H9 (cell line): ENCODE data around the gene ZNF521. TPM values are rescaled to one million over a fixed set of nuclear protein-coding genes. Genes with fewer than 3 reads are reported as not detected.

Experiments used
- DNase-seq: peaks from one replicate; pipeline ENCODE4 v3.0.0-alpha.2; 2017
- H2AFZ ChIP-seq: one replicate; pipeline ENCODE4 v1.6.1; 2013; ENCODE audit warnings: mild to moderate bottlenecking, low read length, control low read depth, moderate library complexity
- H2AK5ac ChIP-seq: 2 replicates; pipeline ENCODE4 v1.6.1; 2013; ENCODE audit warnings: low read length, control low read depth, mixed read lengths; ENCODE audit not compliant: insufficient read length
- H2BK120ac ChIP-seq: one replicate; pipeline ENCODE4 v1.6.1; 2013; ENCODE audit warnings: low read depth, mild to moderate bottlenecking, low read length, control low read depth, inconsistent platforms; ENCODE audit not compliant: poor library complexity, severe bottlenecking
- H2BK12ac ChIP-seq: 2 replicates; pipeline ENCODE4 v1.6.1; 2013; ENCODE audit warnings: low read length, control low read depth, mixed read lengths, low read depth; ENCODE audit not compliant: insufficient read length
- H2BK15ac ChIP-seq: 2 replicates; pipeline ENCODE4 v1.6.1; 2013; ENCODE audit warnings: low read depth, low read length, control low read depth
- H2BK20ac ChIP-seq: one replicate; pipeline ENCODE4 v1.6.1; 2013; ENCODE audit warnings: low read depth, mild to moderate bottlenecking, low read length, control low read depth, inconsistent platforms; ENCODE audit not compliant: poor library complexity, severe bottlenecking
- H2BK5ac ChIP-seq: 2 replicates; pipeline ENCODE4 v1.6.1; 2013; ENCODE audit warnings: low read length, control low read depth, mixed read lengths; ENCODE audit not compliant: insufficient read length
- H3K14ac ChIP-seq: 2 replicates; pipeline ENCODE4 v1.6.1; 2013; ENCODE audit warnings: low read length, control low read depth; ENCODE audit not compliant: insufficient read depth
- H3K18ac ChIP-seq: 2 replicates; pipeline ENCODE4 v1.6.1; 2013; ENCODE audit warnings: low read depth, mild to moderate bottlenecking, mixed read lengths, low read length, control low read depth; ENCODE audit not compliant: insufficient read length
- H3K23ac ChIP-seq: 2 replicates; pipeline ENCODE4 v1.6.1; 2013; ENCODE audit warnings: low read length, control low read depth, mixed read lengths, low read depth; ENCODE audit not compliant: insufficient read length
- H3K23me2 ChIP-seq: 2 replicates; pipeline ENCODE4 v1.6.1; 2013; ENCODE audit warnings: low read depth, mild to moderate bottlenecking, mixed read lengths, low read length, control low read depth; ENCODE audit not compliant: insufficient read length, poor library complexity, severe bottlenecking
- H3K27ac ChIP-seq: 2 replicates; pipeline ENCODE4 v1.5.1; 2013; ENCODE audit warnings: low read length, control low read depth, mixed read lengths, low read depth; ENCODE audit not compliant: insufficient read length
- H3K27me3 ChIP-seq: 2 replicates; pipeline ENCODE4 v1.6.1; 2013; ENCODE audit warnings: low read length, control low read depth, inconsistent platforms; ENCODE audit not compliant: insufficient read depth
- H3K4ac ChIP-seq: 2 replicates; pipeline ENCODE4 v1.6.1; 2013; ENCODE audit warnings: low read depth, mild to moderate bottlenecking, control low read depth, inconsistent platforms, low read length, moderate library complexity
- H3K4me1 ChIP-seq: 2 replicates; pipeline ENCODE4 v1.6.1; 2013; ENCODE audit warnings: low read length, control low read depth, inconsistent platforms; ENCODE audit not compliant: insufficient read depth
- H3K4me2 ChIP-seq: 2 replicates; pipeline ENCODE4 v1.6.1; 2013; ENCODE audit warnings: low read length, control low read depth, mixed read lengths; ENCODE audit not compliant: insufficient read length, insufficient read depth
- H3K56ac ChIP-seq: 2 replicates; pipeline ENCODE4 v1.6.1; 2013; ENCODE audit warnings: low read depth, mild to moderate bottlenecking, mixed read lengths, low read length, control low read depth; ENCODE audit not compliant: insufficient read length
- H3K79me1 ChIP-seq: 2 replicates; pipeline ENCODE4 v1.6.1; 2013; ENCODE audit warnings: low read depth, mild to moderate bottlenecking, moderate library complexity, low read length, control low read depth, inconsistent platforms; ENCODE audit not compliant: insufficient read depth, poor library complexity, severe bottlenecking
- H3K79me2 ChIP-seq: 2 replicates; pipeline ENCODE4 v1.6.1; 2013; ENCODE audit warnings: low read length, control low read depth, inconsistent platforms; ENCODE audit not compliant: insufficient read depth
- H3K9ac ChIP-seq: 2 replicates; pipeline ENCODE4 v1.6.1; 2013; ENCODE audit warnings: low read length, control low read depth, mixed read lengths; ENCODE audit not compliant: insufficient read length; ENCODE audit errors: extremely low read depth
- H3K9me3 ChIP-seq: one replicate; pipeline ENCODE4 v1.6.1; 2013; ENCODE audit warnings: low read depth, low read length, inconsistent platforms; ENCODE audit not compliant: control insufficient read depth
- H3T11ph ChIP-seq: one replicate; pipeline ENCODE4 v1.6.1; 2013; ENCODE audit warnings: mild to moderate bottlenecking, low read length, control low read depth, inconsistent platforms
- H4K20me1 ChIP-seq: one replicate; pipeline ENCODE4 v1.6.1; 2013; ENCODE audit not compliant: control insufficient read depth, insufficient read length, insufficient read depth
- H4K5ac ChIP-seq: 2 replicates; pipeline ENCODE4 v1.6.1; 2013; ENCODE audit warnings: low read depth, mild to moderate bottlenecking, mixed read lengths, low read length, control low read depth; ENCODE audit not compliant: insufficient read length
- H4K8ac ChIP-seq: replicated peaks from 2 replicates; pipeline ENCODE4 v1.6.1; 2013; ENCODE audit warnings: low read length, control low read depth, mixed read lengths, low read depth; ENCODE audit not compliant: insufficient read length
- H4K91ac ChIP-seq: 2 replicates; pipeline ENCODE4 v1.6.1; 2013; ENCODE audit warnings: low read depth, mild to moderate bottlenecking, moderate library complexity, mixed read lengths, low read length, control low read depth; ENCODE audit not compliant: insufficient read length
- H3K27ac Mint-ChIP-seq, 3 experiments: 2 replicates in 2 of 3; 3 replicates in 1 of 3; pipeline ENCODE4 v1.8.0; 2020 to 2021; ENCODE audit warnings: mixed read lengths in 3 of 3, mild to moderate bottlenecking in 1 of 3, moderate library complexity in 1 of 3
- H3K27me3 Mint-ChIP-seq: 2 replicates; pipeline ENCODE4 v1.8.0; 2021; ENCODE audit warnings: low read depth, mild to moderate bottlenecking, moderate library complexity, mixed read lengths
- H3K36me3 Mint-ChIP-seq, 3 experiments: 2 replicates in 2 of 3; 3 replicates in 1 of 3; pipeline ENCODE4 v1.8.0; 2020 to 2021; ENCODE audit warnings: low read depth in 3 of 3, mixed read lengths in 3 of 3; ENCODE audit not compliant: insufficient read depth in 1 of 3
- H3K4me1 Mint-ChIP-seq, 2 experiments: 2 replicates each; pipeline ENCODE4 v1.8.0; 2020; ENCODE audit warnings: mixed read lengths in 2 of 2
- H3K4me3 Mint-ChIP-seq, 2 experiments: 2 replicates in 1 of 2; 3 replicates in 1 of 2; pipeline ENCODE4 v1.8.0; 2020 to 2021; ENCODE audit warnings: mild to moderate bottlenecking in 2 of 2, mixed read lengths in 2 of 2, moderate library complexity in 1 of 2
- H3K9me3 Mint-ChIP-seq, 2 experiments: 2 replicates in 1 of 2; 3 replicates in 1 of 2; pipeline ENCODE4 v1.8.0; 2020; ENCODE audit warnings: mild to moderate bottlenecking in 2 of 2, mixed read lengths in 2 of 2, moderate library complexity in 1 of 2
- CTCF ChIP-seq: fragments of 200-600 bp; sonication (generic); conservative IDR thresholded peaks from 3 replicates; pipeline ENCODE4 v1.8.0; 2021; ENCODE audit warnings: antibody characterized with exemption, mild to moderate bottlenecking
- WGBS: extraction: QIAGEN DNeasy Blood & Tissue Kit; methylation state at CpG from one replicate; pipeline ENCODE4 v1.1.7; 2013; ENCODE audit warnings: missing lambda C conversion rate, low lambda C conversion rate, mixed read lengths; ENCODE audit not compliant: insufficient read length; ENCODE audit errors: extremely low coverage; 5-methylcytosine and 5-hydroxymethylcytosine counted together
- total RNA-seq: library from RNA; stranded (reverse); gene quantifications from 2 replicates; pipeline ENCODE4 v1.2.1, GENCODE V29; 2021

Gene ZNF521
- total RNA-seq, 1 experiment from 2014 or later, result 3.3 TPM

- Histone ChIP-seq H3K56ac (no peak overlapping the region), H2BK5ac (no peak overlapping the region), H3K27ac (no peak overlapping the region), H2BK20ac (no peak overlapping the region), H3K23ac (no peak overlapping the region), H4K8ac (no peak overlapping the region), H3K9ac (no peak overlapping the region), H2BK12ac (no peak overlapping the region), H3K4me1 (no peaks in the 10 kb centered on the region), H3K14ac (no peak overlapping the region), H2AK5ac (no peak overlapping the region), H3T11ph (no peak overlapping the region), H2BK15ac (no peak overlapping the region), H3K18ac (no peak overlapping the region), H3K27me3 (no peaks in the 10 kb centered on the region), H2AFZ (no peak overlapping the region), H4K5ac (no peak overlapping the region), H3K9me3 (no peaks in the 10 kb centered on the region), H3K79me1 (no peaks in the 10 kb centered on the region), H4K91ac (no peak overlapping the region), H3K4ac (no peak overlapping the region), H3K79me2 (no peaks in the 10 kb centered on the region), H3K4me2 (no peak overlapping the region), H4K20me1 (no peaks in the 10 kb centered on the region), H2BK120ac (no peak overlapping the region), H3K23me2 (no peaks in the 10 kb centered on the region)
- TF ChIP-seq CTCF, result no peak
- no peaks in the 10 kb centered on the region for H3K36me3 Mint-ChIP-seq
- H3K27me3 Mint-ChIP-seq, result peaks cover 3% of the 10 kb centered on the region
- H3K4me3 Mint-ChIP-seq, result no peak overlapping the region
- no peak overlapping the region; a peak in 1 of 7 replicates for H3K27ac Mint-ChIP-seq
- H3K4me1 Mint-ChIP-seq, result peaks cover 25 to 45% of the 10 kb centered on the region in 2 experiments
- H3K9me3 Mint-ChIP-seq, result no peaks in the 10 kb centered on the region
- DNase-seq, result no peak
- no CpG with 5 or more reads among the region's 10 CpGs for WGBS
Observed at GRCh38 chr18:25080211-25080610, 271.8 kb downstream of the ZNF521 start.
